Pons (tissue), 1 donor: ENCODE measurements around the gene SBK1.
"Not testable (repeated sequence)": the region's sequence is repeated elsewhere in the genome, so short reads cannot be mapped to it uniquely, and the experiment has no call there.

Source experiments
- DNase-seq: peaks from one replicate; pipeline ENCODE4 v3.0.0-alpha.2; 2016; ENCODE audit warnings: low spot score

Gene SBK1

DNA sequence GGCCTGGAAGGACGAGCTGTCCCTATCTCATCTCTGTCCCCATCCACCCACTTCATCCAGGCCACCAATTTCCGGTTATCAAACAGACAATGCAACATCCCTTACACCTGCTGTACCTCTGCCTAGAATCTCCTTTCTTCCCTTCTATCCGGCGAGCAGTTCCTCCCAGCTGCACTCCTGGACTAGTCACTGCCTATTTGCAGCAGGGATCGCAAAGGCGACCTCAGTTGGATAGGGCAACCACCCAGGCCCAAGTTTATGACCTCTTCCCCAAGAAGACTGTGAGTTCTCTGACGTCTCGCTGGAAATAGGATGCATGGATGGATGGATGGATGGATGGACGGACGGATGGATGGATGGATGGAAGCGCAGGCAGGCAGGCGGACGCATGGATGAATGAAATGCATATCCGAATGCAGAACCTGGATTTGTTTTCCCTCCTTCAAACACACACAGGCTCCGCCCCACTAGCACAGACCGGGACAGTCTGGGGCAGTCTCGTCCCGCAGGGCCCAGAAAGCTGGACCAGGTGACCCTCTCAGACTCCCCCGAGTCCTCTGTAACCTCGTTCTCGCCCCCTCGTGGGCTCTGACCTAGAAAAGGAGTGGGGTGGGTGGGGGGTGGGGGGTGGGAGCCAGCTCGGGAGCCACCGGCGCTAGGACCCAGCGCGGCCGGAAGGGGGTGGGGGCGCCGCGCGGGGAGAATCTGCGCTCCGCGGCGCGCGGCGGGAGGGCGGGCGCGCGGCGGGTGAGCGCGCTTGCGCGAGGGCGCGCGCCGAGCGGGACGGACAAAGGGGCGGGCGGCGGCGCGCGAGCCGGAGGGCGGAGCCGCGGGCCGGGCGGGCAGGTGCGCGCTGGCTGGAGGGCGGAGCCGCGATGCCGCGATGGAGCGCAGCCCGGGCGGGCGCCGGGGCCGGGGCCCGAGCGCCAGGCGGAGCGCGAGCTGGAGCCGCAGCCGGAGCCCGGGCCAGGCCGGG is at the start of gene SBK1:
TSS of gene SBK1 (plus strand) at position 875 of the 976 bp plus-strand sequence. CDS start 24,867 bp downstream, outside the sequence.
- DNase-seq: peak; percentile 71

GRCh38 chr16:28249483-28249882 is 42.8 kb upstream of the SBK1 start:
- not testable (repeated sequence) for DNase-seq

DNA sequence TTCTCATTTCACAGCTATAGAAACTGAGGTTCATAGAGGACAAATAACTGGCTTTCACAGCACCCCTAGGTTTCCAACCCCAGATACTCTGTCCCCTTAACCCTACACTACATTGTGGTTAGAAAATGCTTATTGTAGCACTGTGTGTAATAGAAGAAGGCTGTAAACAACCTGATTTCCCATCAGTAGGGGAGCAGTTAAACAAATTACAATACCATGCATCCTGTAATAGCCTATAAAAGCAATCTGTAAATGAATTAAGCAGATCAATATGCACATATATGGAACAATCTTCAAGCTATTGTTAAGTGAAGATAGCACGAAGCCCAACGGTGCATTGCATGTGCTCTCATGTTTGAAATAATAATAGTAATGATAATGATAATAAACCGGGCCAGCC is 41.3 kb upstream of the SBK1 start:
- no peak for DNase-seq

GRCh38 chr16:28254158-28254557 is 38.2 kb upstream of the SBK1 start:
- DNase-seq: no peak

GRCh38 chr16:28255838-28256237 is 36.5 kb upstream of the SBK1 start:
- no peak for DNase-seq

DNA sequence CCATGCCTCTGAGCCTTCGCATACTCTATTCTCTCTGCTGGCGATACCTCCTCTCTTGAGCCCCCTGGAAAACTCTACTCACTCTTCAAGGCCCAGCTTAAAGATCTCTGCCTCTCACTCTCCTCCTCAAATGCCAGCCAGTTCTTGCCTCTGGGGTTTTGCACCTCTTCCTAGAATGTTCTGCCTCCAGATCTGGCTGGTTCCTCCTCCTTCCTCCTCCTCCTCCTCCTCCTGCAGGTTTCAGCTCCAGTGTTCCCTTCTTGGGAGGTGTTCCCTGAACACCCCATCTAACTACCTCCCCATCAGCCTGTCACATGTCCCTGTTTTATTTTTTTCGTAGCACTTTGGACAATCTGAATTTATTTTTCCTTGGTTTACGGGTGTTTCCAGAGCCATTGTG is 35.1 kb upstream of the SBK1 start:
- DNase-seq: no peak

GRCh38 chr16:28258567-28258966 is 33.8 kb upstream of the SBK1 start:
- DNase-seq: no peak

DNA sequence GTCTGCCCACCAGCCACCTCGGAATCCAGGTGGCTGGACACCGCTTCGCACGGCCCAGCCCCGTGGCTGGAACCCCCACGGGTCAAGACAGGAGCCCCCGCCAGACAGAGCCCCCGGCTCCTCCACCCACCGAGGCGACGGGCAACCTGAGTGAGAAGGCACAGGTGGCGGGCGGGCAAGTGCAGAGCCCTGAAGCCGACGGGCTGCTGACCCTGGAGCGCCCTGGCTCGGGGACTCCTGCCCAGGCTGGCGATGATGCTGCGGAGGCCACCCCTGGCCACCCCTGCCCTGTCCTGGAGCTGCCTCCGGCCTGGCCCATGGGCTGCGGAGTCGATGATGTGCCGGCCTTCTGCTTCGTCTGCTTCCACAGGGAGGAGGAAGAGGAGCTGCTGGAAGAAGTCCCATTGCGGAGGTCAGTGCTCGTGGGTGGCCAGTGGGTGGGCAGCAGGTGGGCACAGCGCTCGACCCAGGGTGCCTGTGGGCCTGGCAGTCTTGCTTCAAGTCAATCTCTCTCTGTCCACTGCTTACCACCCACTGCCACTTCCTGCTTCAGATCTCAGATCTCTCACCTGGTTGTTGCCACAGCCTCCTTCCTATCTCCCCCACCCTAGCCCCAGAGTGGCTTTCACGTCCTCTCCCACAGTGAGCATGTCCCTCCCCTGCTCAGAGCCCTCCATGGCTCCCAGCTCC is 33.1 kb upstream of the SBK1 start:
- no peak for DNase-seq

- no peak for DNase-seq
Observed at GRCh38 chr16:28259781-28260150, 32.6 kb upstream of the SBK1 start.

GRCh38 chr16:28260193-28260592 is 32.1 kb upstream of the SBK1 start:
- no peak for DNase-seq

DNA sequence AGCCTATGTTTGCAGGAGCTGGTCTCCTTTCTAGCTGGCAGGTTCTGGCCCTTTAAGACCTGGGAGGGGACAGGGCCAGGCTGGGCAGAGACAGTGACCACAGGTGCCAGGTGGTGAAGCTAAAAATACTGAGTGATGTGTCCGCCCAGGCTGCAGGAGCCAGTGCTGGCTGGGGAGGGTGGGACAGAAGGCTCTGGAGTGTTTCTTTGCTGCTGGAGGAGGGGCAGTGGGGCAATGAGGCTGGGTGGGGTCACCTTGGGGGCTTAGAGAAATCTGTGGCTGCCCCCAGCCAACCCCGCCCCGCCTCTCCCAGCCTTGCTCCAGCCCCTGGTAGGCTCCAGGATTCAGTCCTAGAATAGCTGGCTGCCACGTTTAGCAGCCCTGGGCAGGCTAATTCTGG is 30.4 kb upstream of the SBK1 start:
- DNase-seq: no peak

GRCh38 chr16:28263305-28263704 is 29.0 kb upstream of the SBK1 start:
- DNase-seq: no peak

GRCh38 chr16:28264656-28265055 is 27.7 kb upstream of the SBK1 start:
- DNase-seq: no peak

GRCh38 chr16:28265822-28266221 is 26.5 kb upstream of the SBK1 start:
- no peak for DNase-seq

DNA sequence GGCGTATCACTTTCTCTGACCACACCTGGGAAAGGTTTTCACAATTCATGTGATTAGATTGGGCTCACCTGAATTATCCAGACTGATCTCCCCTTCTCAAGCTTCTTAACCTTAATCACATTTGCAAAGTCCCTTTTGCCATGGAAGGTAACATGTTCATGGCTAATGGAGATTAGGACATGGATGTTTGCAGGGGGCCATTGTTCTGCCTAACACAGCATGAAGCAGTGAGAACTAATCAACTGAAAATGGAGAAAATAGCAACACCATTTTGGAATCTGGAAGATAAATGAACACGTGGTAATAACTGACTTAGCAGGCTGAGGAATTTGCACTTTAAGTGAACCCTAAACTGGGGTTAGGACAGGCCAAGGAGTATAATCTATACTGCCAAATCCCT is 25.0 kb upstream of the SBK1 start:
- DNase-seq: no peak

GRCh38 chr16:28273511-28273910 is 18.8 kb upstream of the SBK1 start:
- no peak for DNase-seq

- DNase-seq: no peak
Observed at GRCh38 chr16:28274676-28275075, 17.6 kb upstream of the SBK1 start.

DNA sequence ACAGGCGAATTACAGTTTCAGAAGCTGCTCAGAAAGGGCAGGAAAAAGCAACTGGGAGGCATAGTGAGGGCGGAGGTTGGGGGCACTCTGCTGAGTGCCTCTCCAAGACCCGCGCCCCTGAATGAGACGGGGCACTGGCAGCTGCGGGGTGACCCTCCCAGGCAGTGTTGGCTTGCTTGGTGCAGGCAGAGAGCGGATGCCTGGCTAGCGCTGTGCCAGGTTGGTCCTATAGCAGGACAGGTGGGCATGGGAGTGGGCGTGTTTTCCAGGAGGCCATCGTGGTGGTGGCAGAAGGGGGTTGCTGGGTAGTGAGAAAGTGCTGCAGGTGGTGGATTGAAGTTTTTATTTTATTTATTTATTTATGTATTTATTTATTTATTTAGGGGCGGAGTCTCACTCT is 16.0 kb upstream of the SBK1 start:
- no peak for DNase-seq

- DNase-seq: peak; percentile 78
Observed at GRCh38 chr16:28277537-28278388, 14.6 kb upstream of the SBK1 start.

GRCh38 chr16:28279006-28279405 is 13.3 kb upstream of the SBK1 start:
- no peak for DNase-seq

DNA sequence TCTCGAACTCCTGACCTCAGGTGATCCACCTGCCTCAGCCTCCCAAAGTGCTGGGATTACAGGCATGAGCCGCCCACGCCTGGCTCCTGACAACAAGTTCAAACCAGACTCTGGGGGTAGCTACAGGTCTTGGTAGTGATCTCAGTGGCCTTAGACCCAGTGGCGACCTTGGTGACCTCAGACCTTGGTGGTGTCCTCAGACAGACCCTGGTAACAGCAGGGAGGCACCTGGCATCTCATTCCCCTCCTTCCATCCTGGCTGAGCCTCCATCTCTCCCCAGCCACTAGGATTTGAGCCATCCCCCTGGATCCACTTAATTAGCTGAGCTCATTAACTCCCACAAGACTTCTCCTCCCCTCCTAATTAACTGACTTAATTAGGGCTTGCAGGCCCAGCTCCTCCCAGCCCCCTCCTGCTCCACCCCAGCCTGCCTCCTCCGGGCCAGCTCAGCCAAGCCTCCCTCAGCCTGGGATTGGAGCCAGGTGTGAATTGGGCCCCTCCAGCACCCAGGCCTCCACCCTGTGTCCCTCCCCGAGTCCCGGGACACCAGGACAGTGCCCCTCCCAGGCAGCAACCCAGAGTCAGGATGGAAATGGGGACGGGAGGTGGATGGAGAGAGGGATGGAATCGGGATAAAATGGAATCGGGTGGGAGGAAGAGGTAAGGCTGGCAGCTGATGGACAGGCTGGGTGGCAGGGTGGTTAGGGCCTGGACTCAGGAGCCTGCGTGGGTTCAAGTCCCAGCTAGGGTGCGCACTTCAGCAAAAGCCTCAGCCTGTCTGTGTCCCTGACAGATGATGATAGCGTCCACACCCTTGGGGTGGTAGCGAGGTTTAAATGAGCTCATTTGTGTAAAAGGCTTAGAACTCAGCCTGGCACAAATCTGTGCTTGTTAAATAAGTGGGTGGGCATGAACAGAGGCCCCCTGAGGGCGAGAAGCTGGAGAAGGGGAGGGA is 11.2 kb upstream of the SBK1 start:
- DNase-seq: no peak
